Gastroesophageal sphincter (tissue), 3 donors: ENCODE data around the gene IL21.

Experiments used
- POLR2A ChIP-seq, 2 donors: fragments of 450-650 bp; IDR thresholded peaks; one replicate each; pipeline ENCODE4 v1.6.1; 2017; ENCODE audit warnings: antibody characterized with exemption in 2 of 2, mild to moderate bottlenecking in 2 of 2, moderate library complexity in 1 of 2
- TF ChIP-seq, protein P1 (sequence below), 4 experiments: fragments of 200-600 bp in 2 of 4; fragments of 450-650 bp in 2 of 4; sonication (generic) in 1 of 4; IDR thresholded peaks; one replicate each; pipeline ENCODE4 v1.5.1; 2017 to 2019; ENCODE audit warnings: antibody characterized with exemption in 4 of 4, mild to moderate bottlenecking in 2 of 4, moderate library complexity in 2 of 4

DNA sequence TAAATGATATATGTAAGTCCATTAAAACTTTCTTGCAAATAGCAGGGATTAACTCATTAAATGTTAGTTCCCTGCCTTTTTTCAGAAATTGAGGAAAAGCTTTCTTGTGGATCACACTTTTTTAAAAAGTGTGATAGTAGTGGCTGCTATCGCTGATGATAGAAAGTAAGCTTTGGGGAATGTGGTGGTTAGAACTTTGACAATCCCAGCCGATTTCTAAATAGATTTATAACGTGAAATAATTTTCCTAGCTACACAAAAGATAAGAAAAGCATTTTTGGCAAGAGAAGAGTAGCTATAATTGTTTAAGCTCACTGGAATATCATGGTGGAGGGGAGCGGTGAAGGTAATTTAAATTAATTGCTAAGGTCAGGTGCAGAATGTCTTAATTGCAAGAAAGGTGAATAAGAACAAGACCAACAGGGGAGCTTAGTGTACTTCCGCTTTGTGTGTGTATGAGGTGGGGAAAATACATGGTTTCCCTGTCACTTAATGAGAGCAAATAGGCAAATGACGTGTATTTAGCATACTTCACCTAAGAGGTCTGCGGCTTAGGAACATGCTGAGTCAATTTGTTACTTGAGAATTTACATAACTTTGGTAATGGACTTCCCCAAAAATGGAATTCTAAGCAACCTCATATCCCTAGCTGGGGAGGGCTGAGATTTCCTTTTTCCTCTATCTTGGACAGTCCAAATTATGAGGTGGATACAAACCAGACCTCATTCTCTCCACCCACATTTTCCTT is 11.7 kb upstream of the IL21 start:
- TF ChIP-seq, protein P1, sequence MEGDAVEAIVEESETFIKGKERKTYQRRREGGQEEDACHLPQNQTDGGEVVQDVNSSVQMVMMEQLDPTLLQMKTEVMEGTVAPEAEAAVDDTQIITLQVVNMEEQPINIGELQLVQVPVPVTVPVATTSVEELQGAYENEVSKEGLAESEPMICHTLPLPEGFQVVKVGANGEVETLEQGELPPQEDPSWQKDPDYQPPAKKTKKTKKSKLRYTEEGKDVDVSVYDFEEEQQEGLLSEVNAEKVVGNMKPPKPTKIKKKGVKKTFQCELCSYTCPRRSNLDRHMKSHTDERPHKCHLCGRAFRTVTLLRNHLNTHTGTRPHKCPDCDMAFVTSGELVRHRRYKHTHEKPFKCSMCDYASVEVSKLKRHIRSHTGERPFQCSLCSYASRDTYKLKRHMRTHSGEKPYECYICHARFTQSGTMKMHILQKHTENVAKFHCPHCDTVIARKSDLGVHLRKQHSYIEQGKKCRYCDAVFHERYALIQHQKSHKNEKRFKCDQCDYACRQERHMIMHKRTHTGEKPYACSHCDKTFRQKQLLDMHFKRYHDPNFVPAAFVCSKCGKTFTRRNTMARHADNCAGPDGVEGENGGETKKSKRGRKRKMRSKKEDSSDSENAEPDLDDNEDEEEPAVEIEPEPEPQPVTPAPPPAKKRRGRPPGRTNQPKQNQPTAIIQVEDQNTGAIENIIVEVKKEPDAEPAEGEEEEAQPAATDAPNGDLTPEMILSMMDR (IDR thresholded peaks at IDR 0.05): no peak
- no peak for TF ChIP-seq POLR2A (IDR thresholded peaks at IDR 0.05)
